GM18909 (cell line): ENCODE results near the gene FOXK2.

Source experiments
- ATAC-seq: cut with Tn5 transposase; IDR thresholded peaks from one replicate; pipeline ENCODE4 v1.9.1; 2021; ENCODE audit warnings: mild to moderate bottlenecking; ENCODE audit not compliant: unreplicated experiment, poor library complexity

FOXK2 gene

DNA sequence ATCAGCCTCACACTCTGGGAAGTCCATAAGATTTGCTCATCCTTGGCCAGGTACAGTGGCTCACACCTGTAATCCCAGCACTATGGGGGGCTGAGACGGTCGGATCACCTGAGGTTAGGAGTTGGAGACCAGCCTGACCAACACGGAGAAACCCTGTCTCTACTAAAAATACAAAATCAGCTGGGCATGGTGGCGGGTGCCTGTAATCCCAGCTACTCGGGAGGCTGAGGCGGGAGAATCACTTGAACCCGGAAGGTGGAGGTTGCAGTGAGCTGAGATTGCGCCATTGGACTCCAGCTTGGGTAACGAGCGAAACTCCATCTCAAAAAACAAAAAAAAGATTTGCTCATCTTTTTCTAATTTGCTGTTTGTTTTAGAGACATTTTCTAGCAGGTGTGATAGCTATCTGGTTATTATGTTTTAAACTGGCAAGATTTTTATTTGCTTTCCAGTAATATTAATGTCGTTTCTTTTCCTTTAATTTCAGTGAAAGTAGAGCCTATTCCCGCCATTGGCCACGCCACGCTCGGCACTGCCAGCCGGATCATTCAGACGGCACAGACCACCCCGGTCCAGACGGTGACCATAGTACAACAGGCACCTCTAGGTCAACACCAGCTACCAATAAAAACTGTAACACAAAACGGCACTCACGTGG is 67.2 kb downstream of the FOXK2 start:
- no peak for ATAC-seq

DNA sequence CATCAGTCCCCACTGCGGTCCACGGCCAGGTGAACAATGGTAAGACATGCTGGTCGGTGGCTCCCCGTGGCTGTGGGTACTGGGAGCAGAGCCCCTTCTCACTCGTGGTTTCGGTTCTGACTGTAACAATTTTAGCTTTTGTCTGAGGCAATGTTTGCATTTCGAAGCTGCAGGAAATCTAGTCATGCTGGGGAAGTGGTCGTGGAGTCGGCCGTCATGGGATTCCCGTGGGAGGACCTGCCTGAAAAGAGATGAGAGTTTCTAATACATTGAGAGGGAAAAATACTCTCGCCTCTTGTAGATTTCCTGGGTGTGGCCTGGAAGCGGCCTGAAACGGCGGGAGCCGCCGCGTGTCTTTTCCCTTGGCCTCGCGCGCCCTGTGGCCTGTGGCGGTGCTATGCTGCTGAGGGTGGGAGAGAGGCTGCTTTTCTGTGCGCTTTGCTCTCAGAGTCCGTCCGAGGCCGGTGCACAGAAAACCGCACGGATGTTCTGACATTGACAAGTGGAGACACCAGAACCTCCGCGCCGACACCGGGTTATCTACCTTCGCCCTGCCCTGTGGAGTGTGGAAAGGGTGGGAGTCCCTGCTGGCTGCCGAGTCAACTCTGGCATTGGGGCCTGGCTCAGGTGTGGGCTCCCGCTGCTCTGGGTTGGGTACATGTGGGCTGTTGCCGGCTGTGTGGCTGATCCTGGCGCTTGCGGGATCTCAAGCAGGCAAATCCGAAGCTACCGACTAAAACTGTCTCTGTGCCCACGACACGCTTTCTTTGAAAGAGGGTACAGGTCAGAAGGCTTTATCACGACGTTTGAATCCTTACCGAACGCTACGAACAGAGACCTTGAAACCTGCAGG is 67.9 kb downstream of the FOXK2 start:
- no peak for ATAC-seq

DNA sequence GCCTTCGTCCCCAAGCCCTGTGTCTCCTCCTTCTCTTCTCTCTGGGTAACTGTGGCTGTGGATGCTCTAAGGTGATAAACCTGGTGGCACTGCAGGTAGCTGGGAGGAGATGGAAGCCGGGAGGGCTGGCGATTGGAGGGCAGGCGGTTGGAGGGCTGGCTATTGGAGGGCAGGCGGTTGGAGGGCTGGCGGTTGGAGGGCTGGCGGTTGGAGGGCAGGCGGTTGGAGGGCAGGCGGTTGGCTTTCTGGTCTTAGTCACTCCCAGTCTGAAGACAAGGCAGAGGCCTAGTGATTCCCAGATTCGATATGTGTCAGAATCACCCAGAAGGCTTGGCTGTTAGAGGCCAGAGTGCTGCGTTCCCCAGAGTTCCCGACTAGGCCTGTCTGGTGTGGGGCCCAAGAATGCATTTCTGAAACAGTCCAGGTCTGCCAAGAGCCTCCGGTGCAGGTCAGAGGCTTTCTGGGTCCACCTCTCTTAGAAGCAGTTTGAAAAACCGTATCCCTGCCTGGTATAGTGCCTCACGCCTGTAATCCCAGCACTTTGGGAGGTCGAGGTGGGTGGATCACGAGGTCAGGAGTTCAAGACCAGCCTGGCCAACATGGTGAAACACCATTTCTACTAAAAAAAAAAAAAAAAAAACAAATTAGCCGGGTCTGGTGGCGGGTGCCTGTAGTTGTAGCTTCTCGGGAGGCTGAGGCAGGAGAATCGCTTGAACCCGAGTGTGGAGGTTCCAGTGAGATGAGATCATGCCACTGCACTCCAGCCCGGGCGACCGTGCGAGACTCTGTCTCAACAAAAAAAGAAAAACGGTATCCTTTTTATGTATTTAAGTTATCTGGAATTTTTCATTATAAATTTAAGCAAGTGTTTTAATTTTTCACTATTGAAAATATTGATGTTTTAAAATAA is 69.0 kb downstream of the FOXK2 start:
- ATAC-seq = no peak

DNA sequence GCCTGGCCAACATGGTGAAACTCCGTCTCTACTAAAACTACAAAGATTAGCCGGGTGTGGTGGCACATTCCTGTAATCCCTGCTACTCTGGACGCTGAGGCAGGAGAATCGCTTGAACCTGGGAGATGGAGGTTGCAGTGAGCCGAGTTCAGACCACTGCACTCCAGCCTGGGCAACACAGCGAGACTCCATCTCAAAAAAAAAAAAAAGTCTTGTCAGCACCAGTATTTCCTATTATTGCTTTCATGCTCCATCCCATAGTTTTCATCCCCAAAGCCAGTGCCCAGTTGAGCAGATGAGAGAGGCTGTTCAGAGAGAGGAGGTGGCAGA is 70.3 kb downstream of the FOXK2 start:
- no peak for ATAC-seq

DNA sequence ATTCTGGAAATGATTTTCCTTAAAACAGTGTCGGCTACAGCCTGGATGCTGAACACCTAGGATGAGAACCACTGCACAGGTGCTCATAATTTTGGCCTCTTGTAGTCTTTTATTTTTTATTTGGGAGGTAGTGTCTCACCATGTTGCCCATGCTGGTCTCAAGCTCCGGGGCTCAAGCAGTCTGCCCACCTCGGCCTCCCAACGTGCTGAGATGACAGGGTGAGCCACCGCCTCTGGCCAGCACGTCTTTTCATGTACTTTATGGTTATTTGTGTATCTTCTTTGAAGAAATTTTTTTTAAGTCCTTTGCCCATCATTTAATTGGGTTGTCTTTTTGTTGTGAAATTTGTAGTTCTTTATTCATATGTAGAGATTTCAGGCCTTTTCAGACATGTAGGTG is 70.7 kb downstream of the FOXK2 start:
- no peak for ATAC-seq

DNA sequence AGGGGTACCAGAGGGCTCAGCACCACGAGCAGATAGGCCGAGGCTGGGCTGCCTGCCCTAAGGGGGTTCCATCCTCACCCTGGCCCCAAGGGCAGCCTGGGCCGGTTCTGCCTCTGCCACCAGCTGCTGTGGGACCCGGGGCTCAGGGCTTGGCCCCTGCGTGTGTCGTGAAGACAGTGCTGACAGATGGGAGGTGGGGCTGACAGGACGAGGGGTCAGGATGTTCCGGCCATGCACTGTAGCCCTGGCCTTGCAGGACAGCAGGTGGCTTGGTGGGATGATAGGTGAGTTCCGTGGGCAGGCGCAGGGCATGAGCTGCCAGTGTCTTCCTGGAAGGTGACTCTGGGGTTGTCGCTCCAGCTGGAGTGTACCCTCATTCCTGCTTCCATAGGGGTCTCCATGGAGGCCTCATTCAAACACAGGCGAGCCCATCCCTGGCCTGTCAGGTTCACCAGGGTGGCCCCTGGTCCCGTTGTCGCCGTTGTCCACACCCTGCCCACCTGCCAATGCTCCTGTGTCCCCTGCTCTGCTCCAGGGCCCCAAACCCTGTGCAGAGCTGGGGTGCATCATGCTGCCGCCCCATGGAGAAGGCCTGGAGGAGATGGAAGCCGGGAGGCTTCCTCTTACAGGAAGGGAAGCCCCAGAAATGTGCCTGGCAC is 71.5 kb downstream of the FOXK2 start:
- no peak for ATAC-seq

DNA sequence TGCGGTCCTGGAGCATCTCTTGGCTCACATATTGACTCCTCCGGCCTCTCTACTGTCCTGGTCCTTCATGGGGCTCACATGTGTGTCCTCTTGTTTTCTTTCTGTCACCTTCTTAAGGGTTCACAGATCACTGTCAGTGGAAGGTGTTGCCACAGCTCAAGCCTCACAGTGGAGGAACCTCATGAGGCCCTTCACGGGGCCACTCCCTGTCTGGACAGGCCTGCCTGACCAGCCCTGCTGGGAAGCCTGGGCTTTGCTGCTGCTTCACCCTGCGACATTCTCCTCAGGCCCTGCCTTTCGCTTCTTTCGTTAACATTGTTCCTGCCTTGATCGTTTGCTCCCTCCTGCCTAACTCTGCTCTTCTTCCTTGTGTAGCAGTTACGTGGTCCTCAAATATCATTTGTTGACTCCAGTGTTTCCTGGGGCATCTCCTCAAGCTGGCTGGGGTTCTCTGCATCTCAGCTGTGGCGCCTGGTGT is 72.8 kb downstream of the FOXK2 start:
- ATAC-seq = no peak

DNA sequence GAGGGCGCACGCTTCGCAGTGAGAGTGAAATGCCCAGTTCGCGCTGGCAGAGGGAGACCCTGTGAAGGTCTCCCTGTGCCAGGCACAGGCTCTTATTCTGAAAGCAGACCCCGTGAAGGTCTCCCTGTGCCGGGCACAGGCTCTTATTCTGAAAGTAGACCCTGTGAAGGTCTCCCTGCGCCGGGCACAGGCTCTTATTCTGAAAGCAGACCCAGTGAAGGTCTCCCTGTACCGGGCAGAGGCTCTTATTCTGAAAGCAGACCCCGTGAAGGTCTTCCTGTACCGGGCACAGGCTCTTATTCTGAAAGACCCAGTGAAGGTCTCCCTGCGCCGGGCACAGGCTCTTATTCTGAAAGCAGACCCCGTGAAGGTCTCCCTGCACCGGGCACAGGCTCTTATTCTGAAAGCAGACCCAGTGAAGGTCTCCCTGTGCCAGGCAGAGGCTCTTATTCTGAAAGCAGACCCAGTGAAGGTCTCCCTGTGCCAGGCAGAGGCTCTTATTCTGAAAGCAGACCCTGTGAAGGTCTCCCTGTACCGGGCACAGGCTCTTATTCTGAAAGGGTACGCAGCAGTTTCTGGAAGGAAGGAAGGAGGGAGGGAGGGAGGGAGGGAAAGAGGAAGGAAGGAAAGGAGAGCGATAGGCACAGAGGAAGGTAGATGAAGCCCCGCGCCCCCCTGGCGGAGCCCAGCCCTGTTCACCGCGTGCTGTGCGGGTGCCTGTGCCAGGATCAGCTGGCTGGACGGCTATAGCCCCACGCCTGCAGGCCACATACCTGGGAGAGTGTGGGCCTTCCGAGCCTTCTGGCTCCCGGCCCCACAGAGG is 73.4 kb downstream of the FOXK2 start:
- no peak for ATAC-seq

DNA sequence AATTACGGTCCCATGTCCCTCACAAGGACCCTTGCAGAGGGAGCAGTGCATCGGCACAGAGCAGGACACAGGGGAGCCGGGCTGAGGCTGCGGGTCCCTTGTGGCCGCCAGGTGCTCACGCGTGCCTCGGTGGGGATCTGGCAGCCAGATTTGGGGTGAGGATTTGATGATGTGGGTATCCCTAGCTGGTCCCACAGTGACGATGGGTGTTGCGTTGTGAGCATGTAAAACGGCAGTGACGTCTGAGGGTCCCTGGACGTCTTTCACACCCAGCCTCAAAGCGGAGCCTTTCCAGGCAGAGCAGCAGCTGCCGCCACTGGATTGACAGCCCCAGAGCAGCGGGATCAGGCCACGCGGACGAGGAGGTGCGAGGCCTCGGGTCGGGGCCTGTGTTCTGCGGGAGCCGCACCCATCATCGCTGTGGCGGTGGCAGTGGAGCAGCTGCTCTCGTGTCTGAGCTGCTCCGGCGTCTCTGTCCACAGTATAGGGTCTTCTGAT is 74.1 kb downstream of the FOXK2 start:
- ATAC-seq = no peak

DNA sequence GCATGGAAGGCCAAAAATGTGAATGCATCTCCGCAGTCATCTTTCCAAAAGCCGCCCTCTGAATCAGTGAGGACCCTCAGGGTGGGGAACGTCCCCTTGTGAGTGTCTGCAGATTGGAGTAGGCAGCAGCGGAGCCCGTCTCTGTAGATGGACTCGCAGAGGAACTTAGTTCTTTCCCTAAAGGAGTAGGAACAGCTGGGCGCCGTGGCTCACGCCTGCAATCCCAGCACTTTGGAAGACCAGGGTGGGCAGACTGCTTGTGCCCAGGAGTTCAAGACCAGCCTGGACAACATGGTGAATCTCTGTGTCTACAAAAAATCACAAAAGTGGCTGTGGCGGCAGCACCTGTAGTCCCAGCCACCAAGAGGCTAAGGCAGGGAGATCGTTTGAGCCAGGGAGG is 75.0 kb downstream of the FOXK2 start:
- ATAC-seq = no peak

DNA sequence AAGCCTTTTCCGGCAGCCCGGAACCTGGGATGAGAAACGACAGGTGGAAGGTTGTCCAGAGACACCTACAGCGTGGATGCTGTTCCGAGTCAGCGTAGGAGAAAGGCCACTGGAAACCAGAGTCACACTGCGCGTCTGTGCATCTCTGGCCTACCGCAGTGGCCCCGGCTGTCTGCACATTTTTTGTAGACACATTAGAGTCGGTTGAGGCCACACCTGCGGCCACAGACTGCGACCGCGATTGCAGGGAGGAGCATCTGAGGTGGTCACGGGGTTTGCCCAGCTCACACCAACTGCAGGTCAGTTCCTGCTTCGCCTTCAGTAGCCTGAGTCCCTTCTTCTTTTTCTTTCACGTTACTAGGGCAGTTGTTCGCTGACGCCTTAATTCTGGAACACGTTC is 76.4 kb downstream of the FOXK2 start:
- ATAC-seq = no peak

DNA sequence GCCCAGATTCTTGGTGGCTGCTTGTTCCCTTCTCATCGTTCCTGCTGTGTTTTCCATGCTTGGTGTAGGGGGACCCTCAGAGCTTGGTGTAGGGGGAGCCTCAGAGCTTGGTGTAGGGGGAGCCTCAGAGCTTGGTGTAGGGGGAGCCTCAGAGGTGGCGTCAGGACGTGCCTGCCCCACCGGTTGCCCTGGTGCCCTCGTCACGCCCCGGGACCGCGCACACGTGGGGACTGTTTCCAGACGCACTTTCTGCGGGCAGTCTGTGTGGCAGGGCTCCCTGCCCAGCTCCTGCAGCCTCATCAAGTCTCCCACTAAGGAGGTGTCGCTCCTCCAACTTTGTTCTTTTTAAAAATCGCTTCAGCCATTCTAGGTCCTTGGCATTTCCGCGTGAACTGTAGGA is 76.8 kb downstream of the FOXK2 start:
- no peak for ATAC-seq

DNA sequence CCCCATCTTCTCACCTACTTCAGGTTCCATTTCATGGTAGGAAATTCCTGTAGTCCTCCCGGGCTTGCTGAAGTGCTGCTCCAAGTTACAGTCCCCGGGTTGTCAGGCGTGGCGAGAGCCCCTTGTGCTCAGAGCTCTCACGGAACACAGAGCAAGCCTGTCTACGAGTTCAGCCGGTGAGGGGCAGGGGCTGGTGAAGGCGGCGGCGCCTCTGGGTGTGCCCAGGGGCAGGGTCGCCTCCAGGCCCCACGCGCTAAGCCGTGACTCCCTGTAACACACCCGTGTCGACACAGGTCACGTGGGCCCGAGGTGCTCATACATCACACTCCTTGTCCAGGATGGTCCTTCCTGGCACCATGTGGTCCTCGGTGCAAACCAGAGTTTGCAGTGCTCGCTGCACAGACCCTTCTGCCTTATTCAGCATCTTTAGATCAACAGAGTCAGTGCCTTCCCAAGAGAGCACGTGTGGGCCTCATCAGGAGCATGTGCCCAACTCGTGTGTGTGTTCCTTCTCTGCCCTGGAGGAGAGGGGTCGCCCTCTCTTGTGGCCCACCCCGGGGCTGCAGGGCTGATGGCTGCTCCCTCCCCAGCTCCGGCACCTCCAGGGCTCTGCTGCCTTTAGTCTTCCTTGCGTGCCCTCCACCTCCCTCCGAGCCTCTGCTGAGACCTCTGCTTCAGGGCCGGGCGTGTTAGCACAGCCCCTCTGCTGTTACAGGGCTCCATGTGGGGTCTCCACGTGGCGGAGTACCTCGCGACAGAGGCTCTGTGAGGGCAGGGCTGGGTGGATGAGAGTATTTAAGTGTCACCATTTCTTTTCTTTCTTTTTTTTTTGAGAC is 77.5 kb downstream of the FOXK2 start:
- no peak for ATAC-seq

DNA sequence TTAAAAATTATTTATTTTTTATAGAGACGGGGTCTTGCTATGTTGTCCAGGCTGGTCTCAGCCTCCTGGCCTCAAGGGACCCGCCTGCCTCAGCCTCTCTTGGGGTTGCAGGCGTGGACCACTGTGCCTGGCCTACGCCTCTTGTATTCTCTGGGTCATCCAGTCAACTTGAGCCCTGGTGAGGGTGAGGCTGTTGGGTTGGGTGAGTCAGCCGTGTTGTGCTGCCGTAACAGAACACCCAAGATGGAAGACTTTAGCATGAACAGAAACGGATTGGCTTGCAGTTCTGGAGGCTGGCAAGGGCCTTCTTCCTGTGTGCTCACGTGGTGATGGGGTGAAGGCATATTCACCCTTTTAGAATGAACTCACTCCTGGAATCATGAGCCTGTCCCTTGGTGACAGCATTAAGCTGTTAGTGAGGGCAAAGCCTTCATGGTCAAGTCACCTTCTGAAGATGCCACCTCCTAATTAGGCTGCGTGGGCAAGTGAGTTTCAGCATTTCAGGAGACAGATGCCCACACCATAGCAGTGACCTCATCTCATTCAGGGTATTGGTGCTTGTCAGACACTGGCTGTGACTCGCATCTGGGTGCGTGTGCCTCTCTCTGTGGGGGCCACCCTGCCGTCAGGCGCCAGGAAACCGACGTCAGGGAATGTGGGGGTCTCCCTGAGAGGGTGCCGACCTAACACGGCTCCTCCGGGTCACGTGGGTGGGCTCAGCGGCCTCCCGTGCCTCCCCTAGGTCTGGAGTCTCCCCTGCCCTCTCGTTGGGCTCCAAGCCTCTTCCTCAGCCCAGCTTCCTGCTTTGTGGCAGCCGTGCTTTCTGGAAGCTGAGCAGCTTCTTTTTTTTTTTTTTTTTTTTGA is 79.0 kb downstream of the FOXK2 start:
- no peak for ATAC-seq

DNA sequence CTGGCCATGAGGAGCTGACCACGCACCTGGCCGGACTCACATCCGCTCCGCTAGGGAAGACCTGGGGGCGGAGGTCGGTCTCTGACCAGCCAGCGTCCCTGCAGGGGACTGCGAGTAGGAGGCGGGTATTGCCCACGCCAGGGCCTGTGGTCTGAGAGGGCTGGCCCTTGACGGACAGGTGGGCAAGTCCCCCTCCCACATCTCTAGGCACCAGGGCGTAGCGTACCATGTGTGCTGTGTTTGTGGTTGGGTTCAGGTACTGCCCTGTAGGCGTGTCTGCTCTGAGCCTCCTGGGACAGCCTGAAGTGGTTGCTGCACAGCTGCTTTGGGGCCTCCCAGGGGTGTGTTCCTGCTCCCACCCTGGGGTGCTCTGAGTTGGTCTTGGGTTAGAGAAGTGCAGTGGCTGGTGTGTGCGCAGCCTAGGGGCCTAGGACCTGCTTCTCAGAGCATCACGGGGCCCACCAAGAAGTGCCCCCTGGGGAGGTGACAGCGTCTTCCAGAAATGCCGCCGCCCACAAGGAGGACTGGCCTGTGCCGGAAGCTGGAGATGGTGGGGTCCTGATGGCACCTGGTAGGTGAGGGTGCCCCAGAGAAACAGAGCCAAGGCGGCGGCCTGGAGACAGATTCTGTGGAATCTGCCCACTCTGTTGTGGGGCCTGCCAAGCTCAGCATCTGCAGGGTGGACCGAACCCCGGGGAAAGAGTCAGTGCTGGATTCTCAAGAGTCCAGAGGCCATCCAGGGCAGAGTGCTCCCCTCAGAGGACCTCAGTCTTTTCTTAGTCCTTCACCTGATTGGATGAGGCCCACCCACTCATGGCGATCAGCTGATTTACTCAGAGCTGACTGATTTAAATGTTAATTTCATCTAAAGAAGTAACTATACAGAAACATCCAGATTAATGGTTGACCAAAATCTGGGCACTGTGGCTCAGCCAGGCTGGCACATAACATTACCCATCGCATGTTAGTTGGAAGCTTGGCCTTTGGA is 80.4 kb downstream of the FOXK2 start:
- ATAC-seq = no peak

DNA sequence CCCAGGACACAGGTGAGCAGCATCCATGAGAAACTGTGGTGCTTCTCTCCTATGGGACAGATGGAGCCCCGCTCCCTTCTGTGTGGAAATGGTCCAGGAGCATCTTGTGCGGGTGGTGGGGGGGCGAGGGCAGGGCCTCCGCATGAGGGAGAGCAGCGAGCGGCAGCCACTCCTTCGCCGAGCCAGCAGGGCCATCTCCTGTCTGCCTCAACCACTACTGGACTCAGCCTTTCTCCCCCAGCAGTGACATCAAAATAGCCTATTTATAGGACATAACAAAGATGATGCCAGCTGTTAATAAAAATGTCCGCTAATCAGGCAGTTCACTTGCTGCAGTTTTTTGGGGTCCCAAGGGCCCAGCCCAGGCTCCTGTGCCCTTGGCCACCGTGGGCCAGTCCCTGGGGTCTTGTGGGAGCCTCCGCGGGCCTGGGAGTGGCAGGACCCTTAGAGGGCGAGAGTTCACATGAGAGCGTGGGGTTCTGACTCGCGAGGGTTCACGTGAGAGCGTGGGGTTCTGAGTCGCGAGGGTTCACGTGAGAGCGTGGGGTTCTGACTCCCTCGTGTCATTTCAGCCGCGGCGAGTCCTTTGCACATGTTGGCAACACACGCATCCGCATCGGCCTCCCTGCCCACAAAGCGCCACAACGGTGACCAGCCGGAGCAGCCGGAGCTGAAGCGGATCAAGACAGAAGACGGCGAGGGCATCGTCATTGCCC is 81.4 kb downstream of the FOXK2 start:
- no peak for ATAC-seq
